Measurements from ENCODE around the gene RHNO1.

Gene RHNO1

GRCh38 chr12:2879853-2880252 is 2.8 kb downstream of the RHNO1 start:
- no peak for DNase-seq (ENCODE audit: low read depth)

GRCh38 chr12:2884810-2885209 is 7.8 kb downstream of the RHNO1 start:
- H3K4me3 ChIP-seq (ENCODE audit: low read length), result no peak overlapping the region
- DNase-seq (ENCODE audit: low read depth), result no peak
- no peak for TF ChIP-seq CTCF (conservative IDR thresholded peaks at IDR 0.05; ENCODE audit: low read depth, low read length)

More at GRCh38 chr12:2879853-2880252, 2.8 kb downstream of the RHNO1 start:
- TF ChIP-seq CTCF (conservative IDR thresholded peaks at IDR 0.05; ENCODE audit: low read depth, low read length), result no peak
- no peak overlapping the region for H3K4me3 ChIP-seq (ENCODE audit: low read length)

GRCh38 chr12:2886768-2887450 is 9.9 kb downstream of the RHNO1 start:
- DNase-seq (ENCODE audit: low read depth), result no peak
- TF ChIP-seq CTCF (conservative IDR thresholded peaks at IDR 0.05; ENCODE audit: low read depth, low read length), result no peak
- no peak overlapping the region for H3K4me3 ChIP-seq (ENCODE audit: low read length)

- DNase-seq (ENCODE audit: low read depth), result no peak
- TF ChIP-seq CTCF (conservative IDR thresholded peaks at IDR 0.05; ENCODE audit: low read depth, low read length), result no peak
- H3K4me3 ChIP-seq (ENCODE audit: low read length), result peak overlapping the region; percentile 87
Measured at GRCh38 chr12:2890001-2890387, 13.0 kb downstream of the RHNO1 start.

GRCh38 chr12:2890388-2891239 is 13.6 kb downstream of the RHNO1 start, which contains the start of gene TULP3:
TSS of gene TULP3 (plus strand) at chr12:2890891. CDS start at chr12:2890948, 57 bp downstream.
- peak; percentile 4 for TF ChIP-seq CTCF (conservative IDR thresholded peaks at IDR 0.05; ENCODE audit: low read depth, low read length)
- peak within 1 kb of the TSS; percentile 87 for H3K4me3 ChIP-seq (ENCODE audit: low read length)
- peak; percentile 85 for DNase-seq (ENCODE audit: low read depth)

- peak overlapping the region; percentile 87 for H3K4me3 ChIP-seq (ENCODE audit: low read length)
- no peak for DNase-seq (ENCODE audit: low read depth)
- TF ChIP-seq CTCF (conservative IDR thresholded peaks at IDR 0.05; ENCODE audit: low read depth, low read length), result no peak
Measured at GRCh38 chr12:2891240-2892053, 14.4 kb downstream of the RHNO1 start.

All from retinal pigment epithelial cell (primary cell).